ENCODE results near the gene C1orf35. TPM values are rescaled to one million over a fixed set of nuclear protein-coding genes. Genes with fewer than 3 reads are reported as not detected.

C1orf35 gene
- total and polyA plus RNA-seq, 9 of the 15 experiments (the other 6 are each of a cell fraction or from before 2014, with no cell fraction given), result 3.2 to 48.7 (median 12.5) TPM

DNA sequence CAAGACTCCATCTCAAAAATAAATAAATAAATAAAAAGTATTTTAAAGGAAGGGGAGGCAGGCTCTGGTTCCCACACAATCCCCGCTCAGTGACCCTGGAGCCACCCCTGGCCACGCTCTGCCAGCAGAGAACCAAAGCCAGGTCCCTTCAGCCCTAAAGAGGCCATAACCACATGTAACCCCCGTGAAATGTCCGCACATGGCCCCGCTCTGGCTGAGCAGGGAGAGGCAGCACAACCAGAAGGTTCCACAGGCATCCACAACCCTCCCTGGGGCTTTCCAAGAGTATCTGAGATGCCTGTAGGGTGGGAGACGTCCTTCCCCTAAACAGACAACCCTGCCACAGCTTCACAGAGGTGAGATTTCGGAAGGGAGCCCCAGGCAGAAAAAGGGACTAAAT lies 22.0 kb downstream of the C1orf35 start:
- Histone ChIP-seq H3K27ac (ENCODE audit: extremely low read depth, low read depth, low read length) (peak overlapping the region; percentile 98), H3K9me1 (ENCODE audit: control insufficient read depth, insufficient read depth, low read length) (peaks cover 22% of the 10 kb centered on the region), H3K4me1 (replicated peaks in 1 of 2; ENCODE audit: control insufficient read depth in 2 of 2, insufficient read depth in 2 of 2, low read length in 2 of 2) (peaks cover 26 to 55% of the 10 kb centered on the region in 2 experiments; a peak in 4 of 5 replicates), H3K27me3 (ENCODE audit: control insufficient read depth in 2 of 2, insufficient read depth in 2 of 2, low read length in 2 of 2) (no peaks in the 10 kb centered on the region; a peak in 1 of 5 replicates), H3K79me2 (ENCODE audit: control insufficient read depth, insufficient read depth, low read length) (peaks cover 56% of the 10 kb centered on the region), H3K4me3 (peak overlapping the region; percentile 96), H4K20me1 (replicated peaks; ENCODE audit: control insufficient read depth, insufficient read depth, low read length) (peaks cover 51% of the 10 kb centered on the region), H3K9ac (ENCODE audit: insufficient read depth in 1 of 2, low read depth in 2 of 2, low read length in 2 of 2) (peak overlapping the region; percentile 99 to 100), H2AFZ (ENCODE audit: low read depth, low read length) (0 out of 2 replicates have a peak overlapping the region, but pooled peaks have one; percentile 19), H3K9me3 (replicated peaks; ENCODE audit: control insufficient read depth, insufficient read depth, low read depth, low read length) (no peaks in the 10 kb centered on the region), H3K36me3 (ENCODE audit: control insufficient read depth, insufficient read depth, low read length) (peaks cover 29% of the 10 kb centered on the region), H3K4me2 (ENCODE audit: insufficient read depth, low read length) (peak overlapping the region; percentile 96)
- POLR2A ChIA-PET, result interaction anchor here (1.6 to 4.3 kb wide), 3 partner anchors 11 to 31 kb away, joined by 4 to 36 read pairs (median 15); no protein-coding TSS in a partner anchor
- CTCF ChIA-PET (ENCODE audit: low intra/inter-chr PET ratio), result interaction anchor here (0.5 kb wide), 1 partner anchor 1800 kb away, joined by 3 read pairs; no protein-coding TSS in a partner anchor
- BruUV-seq (replicated peaks), result no TSS peak
- in situ Hi-C loops (cut with MboI), result no loop called here
- DNase-seq (ENCODE audit: extremely low read depth in 1 of 4, low spot score in 3 of 4) (peak in 2 of 4 experiments; percentile 42 to 46), ATAC-seq (peak; percentile 4; the same call in 2 of the 3 replicates), FAIRE-seq (no peak)
- intact Hi-C loops (cut with micrococcal nuclease), result no loop called here
- 42% methylated on average over 7 of the region's 7 CpGs for WGBS (ENCODE audit: insufficient coverage, low coverage, missing lambda C conversion rate)
- TF ChIP-seq E2F6 (IDR thresholded peaks at IDR 0.05; ENCODE audit: borderline replicate concordance in 1 of 2, extremely low read depth in 1 of 2, insufficient read depth in 1 of 2, insufficient read length in 1 of 2, low read depth in 1 of 2, low read length in 1 of 2, poor library complexity in 1 of 2, severe bottlenecking in 1 of 2) (peak in 1 of 2 experiments; percentile 50), ZNF395 (CRISPR knock-in tag; IDR thresholded peaks at IDR 0.05) (0 out of 2 replicates have a peak, but pooled peaks have one; percentile 12), ZNF282 (CRISPR knock-in tag; IDR thresholded peaks at IDR 0.05) (no peak)
- TF ChIP-seq, protein P1, sequence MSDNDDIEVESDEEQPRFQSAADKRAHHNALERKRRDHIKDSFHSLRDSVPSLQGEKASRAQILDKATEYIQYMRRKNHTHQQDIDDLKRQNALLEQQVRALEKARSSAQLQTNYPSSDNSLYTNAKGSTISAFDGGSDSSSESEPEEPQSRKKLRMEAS (CRISPR knock-in tag; IDR thresholded peaks at IDR 0.05), result 0 out of 2 replicates have a peak, but pooled peaks have one; percentile 43
- TF ChIP-seq, protein P2, sequence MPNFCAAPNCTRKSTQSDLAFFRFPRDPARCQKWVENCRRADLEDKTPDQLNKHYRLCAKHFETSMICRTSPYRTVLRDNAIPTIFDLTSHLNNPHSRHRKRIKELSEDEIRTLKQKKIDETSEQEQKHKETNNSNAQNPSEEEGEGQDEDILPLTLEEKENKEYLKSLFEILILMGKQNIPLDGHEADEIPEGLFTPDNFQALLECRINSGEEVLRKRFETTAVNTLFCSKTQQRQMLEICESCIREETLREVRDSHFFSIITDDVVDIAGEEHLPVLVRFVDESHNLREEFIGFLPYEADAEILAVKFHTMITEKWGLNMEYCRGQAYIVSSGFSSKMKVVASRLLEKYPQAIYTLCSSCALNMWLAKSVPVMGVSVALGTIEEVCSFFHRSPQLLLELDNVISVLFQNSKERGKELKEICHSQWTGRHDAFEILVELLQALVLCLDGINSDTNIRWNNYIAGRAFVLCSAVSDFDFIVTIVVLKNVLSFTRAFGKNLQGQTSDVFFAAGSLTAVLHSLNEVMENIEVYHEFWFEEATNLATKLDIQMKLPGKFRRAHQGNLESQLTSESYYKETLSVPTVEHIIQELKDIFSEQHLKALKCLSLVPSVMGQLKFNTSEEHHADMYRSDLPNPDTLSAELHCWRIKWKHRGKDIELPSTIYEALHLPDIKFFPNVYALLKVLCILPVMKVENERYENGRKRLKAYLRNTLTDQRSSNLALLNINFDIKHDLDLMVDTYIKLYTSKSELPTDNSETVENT (CRISPR knock-in tag; IDR thresholded peaks at IDR 0.05), result 0 out of 2 replicates have a peak, but pooled peaks have one; percentile 16
